Caco-2 (cell line): ENCODE measurements around the gene ARL3. TPM values are rescaled to one million over a fixed set of nuclear protein-coding genes. Genes with fewer than 3 reads are reported as not detected.

ENCODE experiments used
- BruUV-seq: library from RNA; stranded (reverse); fragments of 400-500 nt; replicated peaks from 2 replicates; lab custom pipeline; 2021; lab: Mats Ljungman, UMichigan
- CTCF ChIA-PET: fragments of 300-600 bp; sonication (Branson Sonifier 250); formaldehyde crosslinking; loops from one replicate; lab custom pipeline; 2022; ENCODE audit warnings: antibody characterized with exemption; lab: Charles Lee
- POLR2A ChIA-PET: fragments of 300-600 bp; sonication (Branson Sonifier 250); formaldehyde crosslinking; loops from one replicate; lab custom pipeline; 2022; ENCODE audit warnings: antibody characterized with exemption; lab: Charles Lee
- DNase-seq, 2 experiments: peaks; one replicate each; pipeline versions ENCODE4 v3.0.0 to v3.0.0-alpha.2; 2020 to 2022
- H3K27me3 ChIP-seq: replicated peaks from 2 replicates; pipeline ENCODE4 v1.6.0; 2011; ENCODE audit warnings: low read length; ENCODE audit not compliant: control insufficient read depth, insufficient read depth
- H3K36me3 ChIP-seq: 2 replicates; pipeline ENCODE4 v1.5.1; 2011; ENCODE audit warnings: low read length; ENCODE audit not compliant: control insufficient read depth, insufficient read depth
- H3K4me1 ChIP-seq: fragments of 250-450 bp; sonication (Bioruptor Pico); 2 replicates; pipeline ENCODE4 v1.5.1; 2020; ENCODE audit warnings: mild to moderate bottlenecking
- H3K4me3 ChIP-seq: 2 replicates; pipeline ENCODE4 v1.5.1; 2011; ENCODE audit warnings: low read depth, mild to moderate bottlenecking, control low read depth, low read length
- H3K9me3 ChIP-seq: fragments of 250-450 bp; sonication (Bioruptor Pico); 2 replicates; pipeline ENCODE4 v1.5.1; 2020; ENCODE audit warnings: mild to moderate bottlenecking, moderate library complexity
- H3K27ac Mint-ChIP-seq: one replicate; pipeline ENCODE4 v1.8.0; 2022; ENCODE audit warnings: mixed read lengths; ENCODE audit not compliant: unreplicated experiment
- H3K27me3 Mint-ChIP-seq: one replicate; pipeline ENCODE4 v1.8.0; 2022; ENCODE audit warnings: mixed read lengths; ENCODE audit not compliant: insufficient read depth, unreplicated experiment
- H3K36me3 Mint-ChIP-seq: one replicate; pipeline ENCODE4 v1.8.0; 2022; ENCODE audit warnings: mild to moderate bottlenecking, mixed read lengths; ENCODE audit not compliant: insufficient read depth, unreplicated experiment
- H3K4me1 Mint-ChIP-seq: one replicate; pipeline ENCODE4 v1.8.0; 2022; ENCODE audit warnings: low read depth, mixed read lengths; ENCODE audit not compliant: unreplicated experiment
- H3K4me3 Mint-ChIP-seq: one replicate; pipeline ENCODE4 v1.8.0; 2022; ENCODE audit warnings: mild to moderate bottlenecking, moderate library complexity, mixed read lengths; ENCODE audit not compliant: unreplicated experiment
- H3K9me3 Mint-ChIP-seq: one replicate; pipeline ENCODE4 v1.8.0; 2022; ENCODE audit warnings: mixed read lengths; ENCODE audit not compliant: unreplicated experiment
- intact Hi-C: fragments of 100-400 bp; cut with micrococcal nuclease; formaldehyde crosslinking; loops from one replicate; pipeline ENCODE4 v1.10.0; 2022; ENCODE audit not compliant: unreplicated experiment
- total RNA-seq: library from RNA; stranded (reverse); gene quantifications from 2 replicates; pipeline ENCODE4 v1.2.3, GENCODE V29; 2022
- TF ChIP-seq, protein P1 (sequence below), 2 experiments: fragments of 200-600 bp in 1 of 2; IDR thresholded peaks; 1 replicate in 1 of 2; 2 replicates in 1 of 2; pipeline versions ENCODE4 v1.5.1 to v1.8.0; 2011 to 2022; ENCODE audit warnings: antibody characterized with exemption in 1 of 2, control low read depth in 1 of 2, inconsistent platforms in 1 of 2, low read depth in 1 of 2, low read length in 1 of 2, mild to moderate bottlenecking in 1 of 2, moderate library complexity in 1 of 2; ENCODE audit not compliant: insufficient read depth in 1 of 2, severe bottlenecking in 1 of 2, unreplicated experiment in 1 of 2

Gene ARL3
- total RNA-seq, 1 experiment from 2014 or later, result 7.8 TPM

DNA sequence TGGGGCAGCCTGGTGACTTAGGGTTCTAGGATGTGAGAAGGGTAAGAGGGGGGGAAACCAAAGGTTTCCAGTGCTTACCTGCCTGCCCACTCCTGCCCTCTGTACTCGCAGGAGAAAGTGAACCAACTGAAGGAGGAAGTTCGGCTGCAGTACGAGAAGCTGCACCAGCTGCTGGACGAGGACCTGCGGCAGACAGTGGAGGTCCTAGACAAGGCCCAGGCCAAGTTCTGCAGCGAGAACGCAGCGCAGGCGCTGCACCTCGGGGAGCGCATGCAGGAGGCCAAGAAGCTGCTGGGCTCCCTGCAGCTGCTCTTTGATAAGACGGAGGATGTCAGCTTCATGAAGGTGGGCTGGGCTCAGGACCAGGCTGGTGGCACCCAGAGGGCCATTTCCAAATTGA is 59.2 kb downstream of the ARL3 start:
- no peaks in the 10 kb centered on the region for H3K4me1 ChIP-seq
- H3K4me1 Mint-ChIP-seq, result no peaks in the 10 kb centered on the region
- POLR2A ChIA-PET, result no interaction called here
- H3K36me3 ChIP-seq, result peaks cover 5% of the 10 kb centered on the region
- no peak overlapping the region for H3K4me3 Mint-ChIP-seq
- H3K27ac Mint-ChIP-seq, result no peak overlapping the region
- TF ChIP-seq, protein P1, sequence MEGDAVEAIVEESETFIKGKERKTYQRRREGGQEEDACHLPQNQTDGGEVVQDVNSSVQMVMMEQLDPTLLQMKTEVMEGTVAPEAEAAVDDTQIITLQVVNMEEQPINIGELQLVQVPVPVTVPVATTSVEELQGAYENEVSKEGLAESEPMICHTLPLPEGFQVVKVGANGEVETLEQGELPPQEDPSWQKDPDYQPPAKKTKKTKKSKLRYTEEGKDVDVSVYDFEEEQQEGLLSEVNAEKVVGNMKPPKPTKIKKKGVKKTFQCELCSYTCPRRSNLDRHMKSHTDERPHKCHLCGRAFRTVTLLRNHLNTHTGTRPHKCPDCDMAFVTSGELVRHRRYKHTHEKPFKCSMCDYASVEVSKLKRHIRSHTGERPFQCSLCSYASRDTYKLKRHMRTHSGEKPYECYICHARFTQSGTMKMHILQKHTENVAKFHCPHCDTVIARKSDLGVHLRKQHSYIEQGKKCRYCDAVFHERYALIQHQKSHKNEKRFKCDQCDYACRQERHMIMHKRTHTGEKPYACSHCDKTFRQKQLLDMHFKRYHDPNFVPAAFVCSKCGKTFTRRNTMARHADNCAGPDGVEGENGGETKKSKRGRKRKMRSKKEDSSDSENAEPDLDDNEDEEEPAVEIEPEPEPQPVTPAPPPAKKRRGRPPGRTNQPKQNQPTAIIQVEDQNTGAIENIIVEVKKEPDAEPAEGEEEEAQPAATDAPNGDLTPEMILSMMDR (IDR thresholded peaks at IDR 0.05; ENCODE audit: insufficient read depth in 1 of 2, low read depth in 1 of 2, low read length in 1 of 2, severe bottlenecking in 1 of 2, unreplicated experiment in 1 of 2), result no peak
- H3K36me3 Mint-ChIP-seq, result peaks cover 18% of the 10 kb centered on the region
- no TSS peak for BruUV-seq
- CTCF ChIA-PET, result no interaction called here
- H3K4me3 ChIP-seq, result no peak overlapping the region
- no peaks in the 10 kb centered on the region for H3K9me3 ChIP-seq
- H3K27me3 ChIP-seq, result no peaks in the 10 kb centered on the region
- H3K27me3 Mint-ChIP-seq, result no peaks in the 10 kb centered on the region
- H3K9me3 Mint-ChIP-seq, result no peaks in the 10 kb centered on the region
- no peak for DNase-seq
- intact Hi-C loops, result no loop called here

DNA sequence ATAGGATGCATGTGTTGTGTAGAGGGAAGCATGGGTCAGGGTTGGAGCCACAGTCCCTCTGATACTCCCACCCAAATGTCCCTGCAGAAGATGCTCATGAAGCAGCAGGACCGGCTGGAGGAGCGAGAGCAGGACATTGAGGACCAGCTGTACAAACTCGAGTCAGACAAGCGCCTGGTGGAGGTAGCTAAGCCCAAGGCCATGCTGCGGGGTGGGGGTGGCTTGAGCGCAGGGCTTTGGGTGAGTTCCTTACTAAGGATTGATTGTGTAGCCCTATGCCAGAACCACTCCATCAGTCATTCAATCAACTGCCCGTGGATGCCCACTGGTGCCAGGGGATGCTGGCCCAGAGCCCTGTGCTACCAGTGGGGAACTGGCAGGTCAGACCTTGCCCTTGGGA is 59.6 kb downstream of the ARL3 start:
- Histone ChIP-seq H3K4me3 (no peak overlapping the region), H3K9me3 (no peaks in the 10 kb centered on the region), H3K4me1 (no peaks in the 10 kb centered on the region), H3K27me3 (no peaks in the 10 kb centered on the region), H3K36me3 (peaks cover 5% of the 10 kb centered on the region)
- intact Hi-C loops, result no loop called here
- DNase-seq, result no peak
- TF ChIP-seq, protein P1 (IDR thresholded peaks at IDR 0.05; ENCODE audit: insufficient read depth in 1 of 2, low read depth in 1 of 2, low read length in 1 of 2, severe bottlenecking in 1 of 2, unreplicated experiment in 1 of 2), result no peak
- POLR2A ChIA-PET, result no interaction called here
- Mint-ChIP-seq H3K27me3 (no peaks in the 10 kb centered on the region), H3K9me3 (no peaks in the 10 kb centered on the region), H3K27ac (no peak overlapping the region), H3K4me1 (no peaks in the 10 kb centered on the region), H3K4me3 (no peak overlapping the region), H3K36me3 (peaks cover 18% of the 10 kb centered on the region)
- BruUV-seq, result no TSS peak
- CTCF ChIA-PET, result no interaction called here

DNA sequence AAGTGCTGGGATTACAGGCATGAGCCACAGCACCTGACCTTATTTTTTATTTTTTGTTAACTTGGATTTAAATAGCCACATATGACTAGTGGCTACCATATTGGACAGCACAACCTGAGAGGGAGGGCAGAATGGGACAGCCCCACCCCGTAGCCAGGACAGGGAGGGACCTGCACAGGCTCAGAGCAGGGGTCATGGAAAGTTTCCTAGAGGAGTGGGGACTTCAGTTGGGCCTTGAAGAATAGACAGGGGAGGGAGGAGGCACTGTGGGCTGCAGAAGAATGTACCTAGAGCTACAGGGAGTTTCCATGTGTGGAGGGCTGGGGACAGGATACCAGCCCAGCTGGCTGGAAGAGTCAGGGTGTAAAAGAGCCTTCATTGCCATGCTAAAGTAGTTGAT is 61.1 kb downstream of the ARL3 start:
- Mint-ChIP-seq H3K36me3 (peaks cover 12% of the 10 kb centered on the region), H3K27ac (no peak overlapping the region), H3K4me3 (no peak overlapping the region), H3K9me3 (no peaks in the 10 kb centered on the region), H3K27me3 (no peaks in the 10 kb centered on the region), H3K4me1 (no peaks in the 10 kb centered on the region)
- no peaks in the 10 kb centered on the region for H3K4me1 ChIP-seq
- intact Hi-C loops, result no loop called here
- TF ChIP-seq, protein P1 (IDR thresholded peaks at IDR 0.05; ENCODE audit: insufficient read depth in 1 of 2, low read depth in 1 of 2, low read length in 1 of 2, severe bottlenecking in 1 of 2, unreplicated experiment in 1 of 2), result no peak
- DNase-seq, result no peak
- ChIA-PET POLR2A (no interaction called here), CTCF (interaction anchor here (0.8 kb wide), 1 partner anchor 60 kb away, joined by 3 read pairs; no protein-coding TSS in a partner anchor)
- peaks cover 5% of the 10 kb centered on the region for H3K36me3 ChIP-seq
- no peak overlapping the region for H3K4me3 ChIP-seq
- no TSS peak for BruUV-seq
- H3K27me3 ChIP-seq, result no peaks in the 10 kb centered on the region
- no peaks in the 10 kb centered on the region for H3K9me3 ChIP-seq
